NT2/D1 (cell line): ENCODE data around the gene CPED1.

ENCODE experiments used
- YY1 ChIP-seq: IDR thresholded peaks from 2 replicates; pipeline ENCODE4 v1.6.1; 2011; ENCODE audit not compliant: insufficient read length, insufficient read depth
- ZNF274 ChIP-seq: IDR thresholded peaks from 2 replicates; pipeline ENCODE4 v1.6.1; 2011; ENCODE audit warnings: mild to moderate bottlenecking, low read depth, low read length

DNA sequence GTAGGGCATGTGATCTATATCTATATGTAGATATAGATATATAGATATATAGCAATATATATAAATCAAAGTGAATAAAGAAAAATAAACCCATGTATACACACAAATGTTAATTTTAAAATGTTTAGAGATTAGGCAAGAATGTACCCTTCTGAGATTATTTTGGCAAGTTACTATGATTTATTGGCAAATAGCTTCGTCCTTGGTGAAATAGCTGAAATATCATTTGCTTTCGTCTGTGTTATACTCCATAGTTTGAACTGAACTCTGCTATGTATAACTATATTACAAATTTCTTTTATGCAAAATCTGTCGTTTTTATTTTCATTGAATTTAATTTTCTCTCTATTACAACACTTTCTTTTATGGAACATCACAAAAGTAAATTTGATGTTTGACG, 57.5 kb downstream of the CPED1 start:
- TF ChIP-seq YY1 (no peak), ZNF274 (no peak)
